ENCODE measurements around the gene GJA3.

GRCh38 chr13:20116213-20116612, 44.6 kb downstream of the GJA3 start:
- TF ChIP-seq, protein P1, sequence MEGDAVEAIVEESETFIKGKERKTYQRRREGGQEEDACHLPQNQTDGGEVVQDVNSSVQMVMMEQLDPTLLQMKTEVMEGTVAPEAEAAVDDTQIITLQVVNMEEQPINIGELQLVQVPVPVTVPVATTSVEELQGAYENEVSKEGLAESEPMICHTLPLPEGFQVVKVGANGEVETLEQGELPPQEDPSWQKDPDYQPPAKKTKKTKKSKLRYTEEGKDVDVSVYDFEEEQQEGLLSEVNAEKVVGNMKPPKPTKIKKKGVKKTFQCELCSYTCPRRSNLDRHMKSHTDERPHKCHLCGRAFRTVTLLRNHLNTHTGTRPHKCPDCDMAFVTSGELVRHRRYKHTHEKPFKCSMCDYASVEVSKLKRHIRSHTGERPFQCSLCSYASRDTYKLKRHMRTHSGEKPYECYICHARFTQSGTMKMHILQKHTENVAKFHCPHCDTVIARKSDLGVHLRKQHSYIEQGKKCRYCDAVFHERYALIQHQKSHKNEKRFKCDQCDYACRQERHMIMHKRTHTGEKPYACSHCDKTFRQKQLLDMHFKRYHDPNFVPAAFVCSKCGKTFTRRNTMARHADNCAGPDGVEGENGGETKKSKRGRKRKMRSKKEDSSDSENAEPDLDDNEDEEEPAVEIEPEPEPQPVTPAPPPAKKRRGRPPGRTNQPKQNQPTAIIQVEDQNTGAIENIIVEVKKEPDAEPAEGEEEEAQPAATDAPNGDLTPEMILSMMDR (IDR thresholded peaks at IDR 0.05; ENCODE audit: low read depth, low read length, missing input control) = no peak
- TF ChIP-seq GABPA (IDR thresholded peaks at IDR 0.05 in 1 of 2, conservative IDR thresholded peaks at IDR 0.05 in 1 of 2) = no peak
- no peak for TF ChIP-seq YY1 (IDR thresholded peaks at IDR 0.05)
